GM13976 (cell line): Measurements from ENCODE around the gene C2CD4C.

ENCODE experiments used
- DNase-seq: peaks from one replicate; pipeline ENCODE4 v3.0.0; 2012; ENCODE audit warnings: low spot score
- CTCF ChIP-seq: IDR thresholded peaks from 2 replicates; pipeline ENCODE4 v1.5.1; 2012; ENCODE audit warnings: borderline replicate concordance, mild to moderate bottlenecking; ENCODE audit not compliant: insufficient read depth; ENCODE audit errors: extremely low read depth, missing control alignments, control extremely low read depth
- in situ Hi-C: fragments of 300-500 bp; cut with MboI; formaldehyde crosslinking; loops from one replicate; pipeline ENCODE4 v1.12.0; 2022; ENCODE audit warnings: low sequenced_read_pairs, mixed read lengths, inconsistent platforms; ENCODE audit not compliant: unreplicated experiment

The C2CD4C gene

GRCh38 chr19:444677-445210 is 35.8 kb upstream of the C2CD4C start:
- DNase-seq, result no peak
- TF ChIP-seq CTCF, result no peak
- in situ Hi-C loops, result no loop called here

- TF ChIP-seq CTCF, result no peak
- in situ Hi-C loops, result no loop called here
- no peak for DNase-seq
Observed at GRCh38 chr19:443005-443404, 34.1 kb upstream of the C2CD4C start.

GRCh38 chr19:442085-442484 is 33.1 kb upstream of the C2CD4C start:
- in situ Hi-C loops, result no loop called here
- DNase-seq, result no peak
- TF ChIP-seq CTCF, result no peak

DNA sequence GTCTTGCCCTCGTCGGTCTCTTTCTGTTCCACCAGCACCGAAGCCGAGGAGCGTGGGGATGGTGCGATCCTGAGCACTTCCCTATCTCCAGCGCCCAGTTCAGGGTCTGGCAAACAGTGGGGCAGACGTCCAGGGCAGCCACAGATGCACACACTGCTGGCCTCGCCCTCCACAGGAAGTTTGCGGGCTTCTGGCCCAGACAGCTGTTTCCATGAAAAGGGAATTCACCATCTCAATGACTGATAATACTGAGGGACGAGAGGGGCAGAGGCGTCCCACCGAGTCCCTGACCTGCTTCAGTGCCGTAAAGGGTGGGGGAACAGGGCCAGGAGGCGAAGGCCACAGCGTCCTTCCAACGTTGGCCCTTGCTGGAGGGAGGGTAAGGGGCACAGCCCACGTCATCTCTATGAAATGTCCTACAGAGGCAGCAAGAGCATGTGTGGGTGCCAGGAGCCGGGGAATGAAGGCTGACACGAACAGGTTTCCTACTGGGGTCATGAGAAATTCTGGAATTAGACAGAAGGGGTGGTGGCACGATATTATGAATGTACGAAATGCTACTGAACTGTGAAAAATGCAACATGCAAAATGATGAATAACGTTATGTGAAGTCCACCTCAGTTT is 32.4 kb upstream of the C2CD4C start:
- DNase-seq, result no peak
- TF ChIP-seq CTCF, result no peak
- in situ Hi-C loops, result no loop called here

DNA sequence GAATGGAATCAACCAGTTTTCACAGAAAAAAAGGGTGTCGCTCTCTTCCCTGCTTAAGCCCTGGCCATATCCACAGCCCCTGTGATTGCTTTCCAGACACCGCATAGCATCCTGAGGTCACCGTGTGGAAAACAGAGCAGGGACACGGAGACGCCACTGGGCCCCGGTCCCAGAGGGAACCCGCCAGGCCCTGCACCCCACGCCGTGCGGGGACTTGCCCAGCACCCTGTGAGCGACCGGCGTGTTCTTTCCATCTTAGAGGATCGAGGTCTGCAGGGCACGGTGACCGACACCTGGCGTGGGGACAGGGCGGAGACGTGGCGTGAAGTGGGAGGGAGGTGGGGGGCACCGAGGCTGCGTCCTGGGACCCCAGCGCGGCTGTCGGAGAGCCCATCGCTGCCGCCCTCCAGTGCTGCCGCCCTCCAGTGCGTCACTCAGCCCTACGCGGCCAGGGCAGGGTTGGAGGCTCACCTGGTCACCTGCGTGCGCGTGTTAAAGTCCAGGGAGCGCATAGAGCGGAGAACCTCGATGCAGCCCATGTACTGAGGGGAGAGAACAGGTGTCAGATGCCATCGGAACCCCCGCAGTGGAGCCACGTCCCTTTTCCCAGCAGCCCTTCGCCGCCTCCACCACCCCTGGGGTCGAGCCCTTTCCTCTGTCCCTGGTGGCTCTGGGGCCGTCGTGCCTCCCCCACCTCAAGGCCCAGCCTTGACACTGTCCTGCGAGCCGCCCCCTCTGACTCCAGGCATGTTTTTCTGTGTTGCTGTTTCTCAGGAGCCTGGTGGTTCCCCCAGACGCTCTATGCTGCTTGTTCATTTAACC is 31.7 kb upstream of the C2CD4C start:
- in situ Hi-C loops, result no loop called here
- DNase-seq, result no peak
- no peak for TF ChIP-seq CTCF

DNA sequence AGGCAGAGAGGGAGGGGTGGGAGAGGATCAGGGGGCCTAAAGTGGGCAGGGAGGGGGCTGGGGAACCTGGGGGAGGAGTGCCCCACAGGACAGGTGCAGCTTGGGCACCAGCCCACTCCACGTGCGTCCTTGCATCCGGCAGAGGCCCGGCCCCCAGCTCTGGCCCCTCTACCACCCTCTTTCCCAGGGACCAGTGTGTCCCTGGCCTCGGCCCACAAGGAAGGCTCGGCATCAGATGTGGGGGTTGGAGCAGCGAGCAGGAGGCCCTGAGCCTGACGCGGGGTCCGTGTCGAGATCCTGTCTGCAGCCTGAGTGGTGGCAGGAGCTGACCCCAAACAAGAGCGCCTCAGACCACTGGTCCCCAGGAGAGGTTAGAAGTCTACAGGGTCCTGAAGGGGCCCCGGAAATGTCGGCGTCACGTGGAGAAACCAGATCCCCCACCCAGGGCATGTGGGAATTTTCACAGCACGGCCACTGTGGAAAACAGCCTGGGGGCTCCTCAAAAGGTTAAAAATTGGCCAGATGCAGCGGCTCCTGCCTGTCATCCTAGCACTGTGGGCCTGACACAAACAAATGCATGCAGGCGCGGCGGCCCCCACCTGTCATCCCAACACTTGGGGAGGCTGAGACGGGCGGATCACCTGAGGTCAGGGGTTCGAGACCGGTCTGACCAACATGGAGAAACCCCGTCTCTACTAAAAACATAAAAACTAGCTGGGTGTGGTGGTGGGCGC is 30.4 kb upstream of the C2CD4C start:
- TF ChIP-seq CTCF, result no peak
- in situ Hi-C loops, result no loop called here
- no peak for DNase-seq
